ENCODE results near the gene MAP3K21.

Gene MAP3K21

GRCh38 chr1:233342086-233342485 lies 14.6 kb downstream of the MAP3K21 start:
- Histone ChIP-seq H2AFZ (ENCODE audit: low read depth, low read length) (no peak overlapping the region), H3K79me2 (ENCODE audit: low read length) (peaks cover 59% of the 10 kb centered on the region), H4K20me1 (ENCODE audit: insufficient read depth, low read length) (peaks cover 44% of the 10 kb centered on the region)

GRCh38 chr1:233343262-233343661 lies 15.7 kb downstream of the MAP3K21 start:
- Histone ChIP-seq H3K27me3 (ENCODE audit: low read depth, low read length) (no peaks in the 10 kb centered on the region), H3K9me3 (ENCODE audit: insufficient read depth, low read length) (no peaks in the 10 kb centered on the region), H3K79me2 (ENCODE audit: low read length) (peaks cover 51% of the 10 kb centered on the region), H3K4me3 (ENCODE audit: low read length) (no peak overlapping the region), H3K4me2 (ENCODE audit: low read length) (no peak overlapping the region), H2AFZ (ENCODE audit: low read depth, low read length) (no peak overlapping the region), H4K20me1 (ENCODE audit: insufficient read depth, low read length) (peaks cover 36% of the 10 kb centered on the region), H3K27ac (ENCODE audit: low read length) (no peak overlapping the region), H3K9ac (ENCODE audit: low read length) (no peak overlapping the region), H3K4me1 (ENCODE audit: low read length) (peaks cover 6% of the 10 kb centered on the region), H3K36me3 (replicated peaks; ENCODE audit: low read depth, low read length) (peaks cover 15% of the 10 kb centered on the region)
- TF ChIP-seq EZH2phosphoT487 (IDR thresholded peaks at IDR 0.05; ENCODE audit: low read depth), result no peak

More at GRCh38 chr1:233342086-233342485, 14.6 kb downstream of the MAP3K21 start:
- Histone ChIP-seq H3K9me3 (ENCODE audit: insufficient read depth, low read length) (no peaks in the 10 kb centered on the region), H3K27me3 (ENCODE audit: low read depth, low read length) (no peaks in the 10 kb centered on the region), H3K4me1 (ENCODE audit: low read length) (peaks cover 6% of the 10 kb centered on the region), H3K4me3 (ENCODE audit: low read length) (no peak overlapping the region), H3K4me2 (ENCODE audit: low read length) (no peak overlapping the region), H3K27ac (ENCODE audit: low read length) (no peak overlapping the region), H3K9ac (ENCODE audit: low read length) (no peak overlapping the region), H3K36me3 (replicated peaks; ENCODE audit: low read depth, low read length) (peaks cover 11% of the 10 kb centered on the region)
- no peak for TF ChIP-seq EZH2phosphoT487 (IDR thresholded peaks at IDR 0.05; ENCODE audit: low read depth)
- no peak for TF ChIP-seq CTCF (IDR thresholded peaks at IDR 0.05; ENCODE audit: low read depth, low read length)

- Histone ChIP-seq H3K4me2 (ENCODE audit: low read length) (no peak overlapping the region), H2AFZ (ENCODE audit: low read depth, low read length) (no peak overlapping the region), H3K79me2 (ENCODE audit: low read length) (peaks cover 16% of the 10 kb centered on the region), H4K20me1 (ENCODE audit: insufficient read depth, low read length) (peaks cover 13% of the 10 kb centered on the region), H3K27ac (ENCODE audit: low read length) (no peak overlapping the region), H3K4me1 (ENCODE audit: low read length) (no peaks in the 10 kb centered on the region), H3K4me3 (ENCODE audit: low read length) (no peak overlapping the region), H3K9me3 (ENCODE audit: insufficient read depth, low read length) (no peaks in the 10 kb centered on the region), H3K27me3 (ENCODE audit: low read depth, low read length) (no peaks in the 10 kb centered on the region), H3K36me3 (replicated peaks; ENCODE audit: low read depth, low read length) (peaks cover 15% of the 10 kb centered on the region), H3K9ac (ENCODE audit: low read length) (no peak overlapping the region)
- TF ChIP-seq EZH2phosphoT487 (IDR thresholded peaks at IDR 0.05; ENCODE audit: low read depth), result no peak
- no peak for TF ChIP-seq CTCF (IDR thresholded peaks at IDR 0.05; ENCODE audit: low read depth, low read length)
Measured at GRCh38 chr1:233347338-233347737, 19.8 kb downstream of the MAP3K21 start.

- Histone ChIP-seq H2AFZ (ENCODE audit: low read depth, low read length) (no peak overlapping the region), H3K79me2 (ENCODE audit: low read length) (no peaks in the 10 kb centered on the region), H3K27me3 (ENCODE audit: low read depth, low read length) (no peaks in the 10 kb centered on the region), H3K4me2 (ENCODE audit: low read length) (no peak overlapping the region), H3K4me1 (ENCODE audit: low read length) (no peaks in the 10 kb centered on the region), H3K36me3 (replicated peaks; ENCODE audit: low read depth, low read length) (peaks cover 21% of the 10 kb centered on the region), H3K4me3 (ENCODE audit: low read length) (no peak overlapping the region), H3K9me3 (ENCODE audit: insufficient read depth, low read length) (no peaks in the 10 kb centered on the region), H4K20me1 (ENCODE audit: insufficient read depth, low read length) (no peaks in the 10 kb centered on the region), H3K27ac (ENCODE audit: low read length) (no peak overlapping the region), H3K9ac (ENCODE audit: low read length) (no peak overlapping the region)
- no peak for TF ChIP-seq EZH2phosphoT487 (IDR thresholded peaks at IDR 0.05; ENCODE audit: low read depth)
- TF ChIP-seq CTCF (IDR thresholded peaks at IDR 0.05; ENCODE audit: low read depth, low read length), result no peak
Measured at GRCh38 chr1:233349137-233349536, 21.6 kb downstream of the MAP3K21 start.

GRCh38 chr1:233354983-233355382 lies 27.5 kb downstream of the MAP3K21 start:
- no peaks in the 10 kb centered on the region for H3K27me3 ChIP-seq (ENCODE audit: low read depth, low read length)
- H3K36me3 ChIP-seq (replicated peaks; ENCODE audit: low read depth, low read length), result peaks cover 46% of the 10 kb centered on the region
- H3K4me1 ChIP-seq (ENCODE audit: low read length), result peaks cover 28% of the 10 kb centered on the region
- no peak overlapping the region for H3K4me3 ChIP-seq (ENCODE audit: low read length)
- no peak for TF ChIP-seq CTCF (IDR thresholded peaks at IDR 0.05; ENCODE audit: low read depth, low read length)
- no peak for TF ChIP-seq EZH2phosphoT487 (IDR thresholded peaks at IDR 0.05; ENCODE audit: low read depth)
- no peaks in the 10 kb centered on the region for H4K20me1 ChIP-seq (ENCODE audit: insufficient read depth, low read length)
- no peaks in the 10 kb centered on the region for H3K9me3 ChIP-seq (ENCODE audit: insufficient read depth, low read length)
- no peaks in the 10 kb centered on the region for H3K79me2 ChIP-seq (ENCODE audit: low read length)
- H3K27ac ChIP-seq (ENCODE audit: low read length), result no peak overlapping the region
- H3K4me2 ChIP-seq (ENCODE audit: low read length), result no peak overlapping the region
- H2AFZ ChIP-seq (ENCODE audit: low read depth, low read length), result no peak overlapping the region
- no peak overlapping the region for H3K9ac ChIP-seq (ENCODE audit: low read length)
